T1000 (cell line): ENCODE measurements around the gene TIMP2.
"Not testable (repeated sequence)": the region's sequence is repeated elsewhere in the genome, so short reads cannot be mapped to it uniquely, and the experiment has no call there.

Source experiments
- DNase-seq: peaks from one replicate; lab custom pipeline; 2025; ENCODE audit warnings: mixed read lengths; lab: John Stamatoyannopoulos, UW

TIMP2 gene

DNA sequence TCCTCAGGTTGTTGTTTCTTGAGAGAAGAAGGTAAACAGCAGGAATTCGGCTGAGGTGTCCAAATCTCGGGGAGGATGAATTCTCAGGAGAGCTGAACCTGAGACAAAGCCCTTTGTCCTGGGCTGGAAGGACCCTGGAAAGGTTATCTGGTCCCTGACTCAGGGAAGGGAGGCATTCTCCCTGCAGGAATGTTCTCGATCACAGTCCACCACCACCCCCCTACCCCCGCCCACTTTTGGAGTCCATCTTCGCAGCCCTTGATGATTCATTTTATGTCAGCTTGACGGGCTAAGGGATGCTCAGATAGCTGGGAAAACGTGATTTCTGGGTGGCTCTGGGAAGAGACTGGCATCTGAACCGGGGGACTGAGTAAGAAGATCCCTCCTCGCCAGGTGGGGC is 20.8 kb downstream of the TIMP2 start:
- DNase-seq: no peak

- no peak for DNase-seq
Observed at GRCh38 chr17:78903101-78903779, 21.9 kb downstream of the TIMP2 start, which contains the start of gene CEP295NL. Gene CEP295NL, minus strand, starts transcription at chr17:78903201. Its CDS starts 1,373 bp downstream, at chr17:78901828.

- not testable (repeated sequence) for DNase-seq
Observed at GRCh38 chr17:78902231-78902630, 23.0 kb downstream of the TIMP2 start.

DNA sequence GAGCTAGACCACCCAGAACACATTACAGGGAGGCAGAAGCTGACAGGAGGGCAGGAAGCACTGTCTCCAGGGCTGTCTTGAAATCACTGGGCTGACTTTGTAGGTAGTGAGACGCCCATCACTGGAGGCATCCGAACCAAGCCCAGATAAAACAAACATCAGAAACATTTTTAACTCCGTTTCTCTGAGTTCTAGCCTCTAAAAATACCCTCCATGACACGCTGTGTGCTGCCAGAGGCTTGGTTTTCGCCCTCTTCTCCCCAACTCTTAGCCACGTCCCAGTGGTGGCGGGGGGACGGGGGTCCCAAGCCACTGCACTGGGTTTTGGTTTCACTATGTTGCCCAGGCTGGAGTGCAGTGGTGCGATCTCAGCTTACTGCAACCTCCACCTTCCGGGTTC is 23.4 kb downstream of the TIMP2 start:
- DNase-seq: no peak

DNA sequence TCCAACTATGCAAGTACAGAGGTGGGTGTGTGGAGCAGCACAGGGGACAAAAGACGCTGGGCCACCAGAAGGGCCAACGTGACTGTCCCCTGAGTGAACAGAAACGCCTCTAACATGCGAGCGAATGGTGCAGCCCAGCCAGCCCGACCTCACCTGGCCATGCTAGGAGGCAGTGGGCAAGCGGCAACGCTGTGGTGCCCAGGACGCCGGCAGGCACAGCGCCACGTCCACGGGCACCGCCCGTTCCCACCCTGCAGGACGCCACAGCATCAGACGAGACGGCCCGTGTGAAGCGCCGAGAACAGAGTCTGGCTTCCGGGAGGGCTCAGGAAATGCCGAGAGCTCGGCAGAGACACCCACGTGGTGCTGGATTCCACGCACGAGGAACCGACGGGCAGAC is 24.4 kb downstream of the TIMP2 start:
- DNase-seq: no peak

- DNase-seq: no peak
Observed at GRCh38 chr17:78899361-78900260, 25.6 kb downstream of the TIMP2 start.

GRCh38 chr17:78898947-78899346 is 26.2 kb downstream of the TIMP2 start:
- DNase-seq: no peak

- DNase-seq: no peak
Observed at GRCh38 chr17:78898075-78898836, 26.9 kb downstream of the TIMP2 start.

- no peak for DNase-seq
Observed at GRCh38 chr17:78897664-78898047, 27.5 kb downstream of the TIMP2 start.

- no peak for DNase-seq
Observed at GRCh38 chr17:78896834-78897663, 28.1 kb downstream of the TIMP2 start.

- no peak for DNase-seq
Observed at GRCh38 chr17:78896091-78896833, 28.9 kb downstream of the TIMP2 start.

GRCh38 chr17:78895322-78895721 is 29.9 kb downstream of the TIMP2 start:
- no peak for DNase-seq

DNA sequence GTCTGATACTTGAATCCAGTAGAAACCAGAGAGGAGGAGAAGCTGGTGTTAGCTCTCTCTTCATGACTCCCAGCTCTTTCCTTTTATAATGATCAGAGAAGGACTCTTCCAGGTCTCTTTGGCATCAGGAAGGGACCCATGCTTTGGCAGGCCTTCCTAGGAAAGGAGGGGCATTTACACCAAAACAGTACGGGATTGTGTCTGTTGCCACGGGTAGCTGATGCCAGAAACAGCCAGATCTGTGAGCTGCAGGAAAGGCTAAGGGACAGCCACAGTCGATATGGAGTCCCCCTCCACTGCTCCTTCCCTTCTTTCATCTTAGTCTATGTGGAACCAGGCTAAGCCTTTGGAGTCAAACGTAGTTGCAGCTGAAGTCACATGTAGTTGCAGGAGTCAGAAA is 31.5 kb downstream of the TIMP2 start:
- no peak for DNase-seq

DNA sequence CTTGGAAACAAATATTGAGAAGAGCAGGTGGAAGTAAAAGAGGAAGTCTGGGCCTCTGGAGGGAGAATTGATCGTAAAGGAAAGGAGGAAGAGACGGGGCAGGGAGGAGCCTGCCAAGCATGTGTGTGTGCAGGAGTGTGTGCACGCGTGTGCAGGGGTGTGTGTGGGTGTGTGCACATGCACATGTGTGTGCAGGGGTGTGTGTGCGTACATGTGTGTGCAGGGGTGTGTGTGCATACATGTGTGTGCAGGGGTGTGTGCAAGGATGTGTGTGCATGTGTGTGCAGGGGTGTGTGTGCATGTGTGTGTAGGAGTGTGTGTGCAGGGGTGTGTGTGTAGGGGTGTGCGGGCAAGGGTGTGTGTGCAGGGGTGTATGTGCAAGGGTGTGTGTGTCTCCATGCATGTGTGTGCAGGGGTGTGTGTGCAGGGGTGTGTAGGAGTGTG is 32.2 kb downstream of the TIMP2 start:
- no peak for DNase-seq

- no peak for DNase-seq
Observed at GRCh38 chr17:78892520-78892919, 32.7 kb downstream of the TIMP2 start.

- DNase-seq: no peak
Observed at GRCh38 chr17:78892062-78892456, 33.1 kb downstream of the TIMP2 start.

GRCh38 chr17:78891406-78892061 is 33.7 kb downstream of the TIMP2 start:
- DNase-seq: no peak

- DNase-seq: no peak
Observed at GRCh38 chr17:78890498-78890897, 34.7 kb downstream of the TIMP2 start.

GRCh38 chr17:78890096-78890495 is 35.1 kb downstream of the TIMP2 start:
- not testable (repeated sequence) for DNase-seq

DNA sequence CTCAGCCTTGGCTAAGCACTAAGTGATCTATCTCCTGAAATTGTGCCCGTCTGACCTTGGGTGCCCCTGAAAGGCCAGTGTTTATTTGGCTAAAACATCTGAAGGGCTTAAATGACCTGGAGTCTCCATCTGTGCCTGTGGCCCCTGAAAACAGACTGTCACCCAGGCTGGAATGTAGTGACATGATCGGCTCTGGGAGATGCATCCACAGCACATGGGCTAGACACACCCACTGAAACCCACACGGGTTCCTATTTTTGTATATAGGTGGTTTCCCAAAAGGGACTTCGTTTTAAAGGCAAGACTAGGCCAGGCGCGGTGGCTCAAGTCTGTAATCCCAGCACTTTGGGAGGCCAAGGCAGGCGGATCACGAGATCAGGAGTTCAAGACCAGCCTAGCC is 35.7 kb downstream of the TIMP2 start:
- no peak for DNase-seq
